ENCODE results near the gene MAP4K3.
A peak's percentile ranks its signal among the peaks of the same experiment; 100 is the strongest.

Gene MAP4K3

GRCh38 chr2:39202639-39203369 is 234.3 kb downstream of the MAP4K3 start:
- peak overlapping the region; percentile 64 for H3K4me3 ChIP-seq

More at GRCh38 chr2:39202639-39203369, 234.3 kb downstream of the MAP4K3 start:
- Histone ChIP-seq H3K36me3 (ENCODE audit: insufficient read depth, low read length) (no peaks in the 10 kb centered on the region), H3K9me3 (ENCODE audit: low read depth, low read length) (no peaks in the 10 kb centered on the region), H3K9ac (ENCODE audit: insufficient read length) (peak overlapping the region; percentile 41), H3K27ac (peak overlapping the region; percentile 61; the same call in 1 of the 2 replicates)
- DNase-seq (ENCODE audit: low read depth, low spot score), result no peak
- TF ChIP-seq POLR2AphosphoS5 (IDR thresholded peaks at IDR 0.05; ENCODE audit: borderline replicate concordance, low read depth, low read length), result no peak
- TF ChIP-seq EZH2 (IDR thresholded peaks at IDR 0.05), result no peak
- no peak for TF ChIP-seq FOXP2 (optimal IDR thresholded peaks at IDR 0.05; ENCODE audit: control extremely low read depth, extremely low read length, insufficient read depth)

Data from SK-N-MC (cell line).